ENCODE measurements around the gene HERC4. TPM values are rescaled to one million over a fixed set of nuclear protein-coding genes. Genes with fewer than 3 reads are reported as not detected.
"Not testable (repeated sequence)": the region's sequence is repeated elsewhere in the genome, so short reads cannot be mapped to it uniquely, and the experiment has no call there.

HERC4 gene
- total RNA-seq, 1 donor from 2014 or later: 63.6 TPM

- Histone ChIP-seq H3K4me3 (no peak overlapping the region), H3K36me3 (peaks cover 82% of the 10 kb centered on the region), H3K27ac (no peak overlapping the region), H3K27me3 (ENCODE audit: low read depth) (no peaks in the 10 kb centered on the region), H3K4me1 (no peaks in the 10 kb centered on the region), H3K9me3 (no peaks in the 10 kb centered on the region)
- intact Hi-C loops (cut with DNase I): no loop called here
- TF ChIP-seq CTCF (IDR thresholded peaks at IDR 0.05): no peak
- ATAC-seq: no peak
- DNase-seq: no peak
These were observed 47.7 kb downstream of the HERC4 start for GRCh38 chr10:68027429-68027828.

GRCh38 chr10:68023292-68023691 is 51.8 kb downstream of the HERC4 start:
- H3K36me3 ChIP-seq: peaks cover 68% of the 10 kb centered on the region
- intact Hi-C loops (cut with DNase I): no loop called here

GRCh38 chr10:68022324-68022723 is 52.8 kb downstream of the HERC4 start:
- H3K27me3 ChIP-seq (ENCODE audit: low read depth); H3K27ac ChIP-seq; intact Hi-C loops (cut with DNase I); H3K4me3 ChIP-seq; ATAC-seq; H3K9me3 ChIP-seq; DNase-seq; H3K4me1 ChIP-seq: not testable (repeated sequence)
- peaks cover 65% of the 10 kb centered on the region for H3K36me3 ChIP-seq

More at GRCh38 chr10:68023292-68023691, 51.8 kb downstream of the HERC4 start:
- no peak for ATAC-seq
- Histone ChIP-seq H3K4me1 (no peaks in the 10 kb centered on the region), H3K9me3 (no peaks in the 10 kb centered on the region), H3K27me3 (ENCODE audit: low read depth) (no peaks in the 10 kb centered on the region), H3K4me3 (no peak overlapping the region), H3K27ac (no peak overlapping the region)
- DNase-seq: no peak
- no peak for TF ChIP-seq CTCF (IDR thresholded peaks at IDR 0.05)

- peaks cover 47% of the 10 kb centered on the region for H3K36me3 ChIP-seq
- H3K27ac ChIP-seq; H3K27me3 ChIP-seq (ENCODE audit: low read depth); intact Hi-C loops (cut with DNase I); H3K4me3 ChIP-seq; H3K4me1 ChIP-seq; ATAC-seq; H3K9me3 ChIP-seq; DNase-seq: not testable (repeated sequence)
These were observed 58.6 kb downstream of the HERC4 start for GRCh38 chr10:68016519-68016918.

GRCh38 chr10:68010426-68010940 is 64.6 kb downstream of the HERC4 start:
- no peak for TF ChIP-seq CTCF (IDR thresholded peaks at IDR 0.05)
- DNase-seq: no peak
- Histone ChIP-seq H3K36me3 (peaks cover 48% of the 10 kb centered on the region), H3K27me3 (ENCODE audit: low read depth) (no peaks in the 10 kb centered on the region), H3K4me1 (no peaks in the 10 kb centered on the region), H3K4me3 (no peak overlapping the region), H3K9me3 (no peaks in the 10 kb centered on the region), H3K27ac (no peak overlapping the region)
- ATAC-seq: no peak
- intact Hi-C loops (cut with DNase I): no loop called here

GRCh38 chr10:68007356-68007755 is 67.7 kb downstream of the HERC4 start:
- Histone ChIP-seq H3K4me3 (no peak overlapping the region), H3K36me3 (peaks cover 40% of the 10 kb centered on the region), H3K9me3 (no peaks in the 10 kb centered on the region), H3K27ac (no peak overlapping the region), H3K4me1 (no peaks in the 10 kb centered on the region), H3K27me3 (ENCODE audit: low read depth) (no peaks in the 10 kb centered on the region)
- ATAC-seq: no peak
- intact Hi-C loops (cut with DNase I): no loop called here
- DNase-seq: no peak
- no peak for TF ChIP-seq CTCF (IDR thresholded peaks at IDR 0.05)

- intact Hi-C loops (cut with DNase I): no loop called here
- no peak overlapping the region for H3K27ac ChIP-seq
These were observed 73.5 kb downstream of the HERC4 start for GRCh38 chr10:68001539-68001938.

More at GRCh38 chr10:68001539-68001938, 73.5 kb downstream of the HERC4 start:
- Histone ChIP-seq H3K9me3 (no peaks in the 10 kb centered on the region), H3K4me3 (no peak overlapping the region), H3K27me3 (ENCODE audit: low read depth) (no peaks in the 10 kb centered on the region), H3K4me1 (no peaks in the 10 kb centered on the region), H3K36me3 (peaks cover 40% of the 10 kb centered on the region)
- ATAC-seq (no peak), DNase-seq (no peak)
- TF ChIP-seq CTCF (IDR thresholded peaks at IDR 0.05): no peak

Data from lower lobe of right lung (tissue), 2 donors.